ENCODE measurements around the gene PLXNC1. TPM values are rescaled to one million over a fixed set of nuclear protein-coding genes. Genes with fewer than 3 reads are reported as not detected.

PLXNC1 gene
- 1.8 TPM for total RNA-seq

DNA sequence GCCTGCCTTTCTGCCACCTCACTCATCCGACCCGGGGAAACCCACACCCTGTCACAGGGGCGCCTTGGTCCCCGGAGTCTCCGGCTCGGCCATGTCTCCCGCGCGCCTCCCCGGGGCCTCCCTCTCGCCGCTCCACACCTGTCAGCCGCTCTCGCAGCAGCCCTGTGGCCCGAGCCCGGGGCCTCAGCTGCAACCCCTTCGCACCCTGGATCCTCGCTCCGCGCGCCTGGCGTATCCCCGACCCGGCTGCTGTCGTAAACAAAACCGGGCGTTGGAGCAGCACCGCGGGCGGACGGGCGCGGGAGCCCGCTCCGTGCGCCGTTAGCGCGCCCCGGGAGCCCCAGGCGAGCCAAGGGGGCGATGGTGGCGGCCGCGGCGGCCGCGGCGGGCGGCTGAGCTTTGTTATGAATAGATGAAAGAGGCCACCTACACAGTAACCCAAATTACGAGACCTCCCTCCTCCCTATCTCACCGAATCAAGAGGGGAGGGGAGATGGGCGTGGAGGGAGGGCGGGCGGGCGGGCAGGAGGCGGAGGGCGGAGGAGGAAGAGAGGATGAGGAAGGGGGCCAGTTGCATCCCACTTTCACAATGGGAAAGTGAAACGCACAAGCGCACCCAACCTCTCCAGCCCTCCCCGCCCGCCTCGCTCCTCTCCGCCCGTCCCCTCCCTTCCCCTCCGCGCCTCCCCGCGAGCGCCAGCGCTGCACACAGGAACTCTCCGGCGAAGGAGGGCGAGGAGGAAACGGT, at the start of gene PLXNC1:
TSS of gene PLXNC1 (plus strand) at position 587 of the 748 bp plus-strand sequence. CDS start 395 bp downstream, outside the sequence.
- intact Hi-C loops (cut with DNase I): no loop called here
- no peaks in the 10 kb centered on the region for H3K27me3 ChIP-seq
- DNase-seq (ENCODE audit: low spot score in 2 of 2): peak in 1 of 2 donors; percentile 67
- peaks cover 9 to 11% of the 10 kb centered on the region in 2 donors for H3K4me1 ChIP-seq
- peak within 1 kb of the TSS; percentile 65 to 82 for H3K4me3 ChIP-seq
- H3K27ac ChIP-seq: no peak within 1 kb of the TSS
- no peaks in the 10 kb centered on the region for H3K36me3 ChIP-seq
- no peak for TF ChIP-seq CTCF (IDR thresholded peaks at IDR 0.05)
- H3K9me3 ChIP-seq: no peaks in the 10 kb centered on the region

DNA sequence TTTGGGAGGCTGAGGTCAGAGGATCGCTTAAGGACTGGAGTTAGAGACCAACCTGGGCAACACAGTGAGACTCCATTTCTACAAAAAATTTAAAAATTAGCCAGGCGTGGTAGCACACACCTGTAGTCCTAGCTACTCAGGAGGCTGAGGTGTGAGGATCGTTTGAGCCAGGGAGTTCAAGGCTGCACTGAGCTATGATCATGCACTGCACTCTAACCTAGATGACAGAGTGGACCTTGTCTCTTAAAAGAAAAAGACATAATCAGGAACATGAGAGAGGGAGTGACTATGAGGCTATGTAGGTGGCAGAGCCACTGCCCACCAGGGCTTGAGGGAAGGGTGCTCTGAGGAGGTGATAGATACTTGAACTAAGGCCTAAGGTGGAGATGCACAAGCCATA, 49.2 kb upstream of the PLXNC1 start:
- H3K27me3 ChIP-seq: no peaks in the 10 kb centered on the region
- no peaks in the 10 kb centered on the region for H3K36me3 ChIP-seq
- no peak for DNase-seq (ENCODE audit: low spot score in 2 of 2)
- no peak for TF ChIP-seq CTCF (IDR thresholded peaks at IDR 0.05)
- no peak overlapping the region for H3K27ac ChIP-seq
- intact Hi-C loops (cut with DNase I): no loop called here
- no peak overlapping the region for H3K4me3 ChIP-seq
- H3K4me1 ChIP-seq: peaks cover 0 to 4% of the 10 kb centered on the region in 2 donors
- H3K9me3 ChIP-seq: no peaks in the 10 kb centered on the region

DNA sequence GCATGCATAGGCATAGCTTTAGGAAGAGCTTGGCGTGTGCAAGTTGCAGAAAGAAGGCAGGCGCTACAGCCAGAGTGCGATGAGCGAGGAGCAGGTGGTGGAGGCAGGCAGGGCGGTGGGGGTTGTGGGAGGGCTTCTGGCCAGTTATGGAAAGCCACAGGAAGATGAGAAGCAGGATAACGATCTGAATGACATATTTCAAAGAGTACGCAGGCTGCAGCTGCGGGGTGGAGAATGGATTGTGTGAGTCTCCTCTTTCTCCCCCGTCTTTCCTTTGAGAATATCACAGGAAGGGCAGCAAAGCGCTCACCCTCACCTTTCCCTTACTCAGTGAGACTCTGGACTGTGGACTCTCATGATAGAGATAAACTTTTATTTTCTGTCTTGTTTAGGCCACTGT, 48.7 kb upstream of the PLXNC1 start:
- TF ChIP-seq CTCF (IDR thresholded peaks at IDR 0.05): no peak
- no peak for DNase-seq (ENCODE audit: low spot score in 2 of 2)
- intact Hi-C loops (cut with DNase I): loop anchor here (2.0 to 5.0 kb wide), 4 partner anchors 25 to 272 kb away; no protein-coding TSS in a partner anchor
- H3K9me3 ChIP-seq: no peaks in the 10 kb centered on the region
- no peaks in the 10 kb centered on the region for H3K27me3 ChIP-seq
- H3K27ac ChIP-seq: no peak overlapping the region
- H3K4me1 ChIP-seq: peaks cover 0 to 4% of the 10 kb centered on the region in 2 donors
- H3K36me3 ChIP-seq: no peaks in the 10 kb centered on the region
- H3K4me3 ChIP-seq: no peak overlapping the region

- peaks cover 0 to 4% of the 10 kb centered on the region in 2 donors for H3K4me1 ChIP-seq
- H3K27me3 ChIP-seq: no peaks in the 10 kb centered on the region
- no peak overlapping the region for H3K27ac ChIP-seq
- H3K36me3 ChIP-seq: no peaks in the 10 kb centered on the region
- H3K4me3 ChIP-seq: no peak overlapping the region
- intact Hi-C loops (cut with DNase I): loop anchor here (2.0 to 5.0 kb wide), 4 partner anchors 25 to 273 kb away; no protein-coding TSS in a partner anchor
- no peaks in the 10 kb centered on the region for H3K9me3 ChIP-seq
- TF ChIP-seq CTCF (IDR thresholded peaks at IDR 0.05): no peak
- no peak for DNase-seq (ENCODE audit: low spot score in 2 of 2)
Measured at GRCh38 chr12:94100211-94100627, 48.2 kb upstream of the PLXNC1 start.

- intact Hi-C loops (cut with DNase I): loop anchor here (1.0 to 5.0 kb wide), 5 partner anchors 26 to 334 kb away; no protein-coding TSS in a partner anchor
- Histone ChIP-seq H3K27ac (no peak overlapping the region), H3K36me3 (no peaks in the 10 kb centered on the region), H3K27me3 (no peaks in the 10 kb centered on the region), H3K9me3 (no peaks in the 10 kb centered on the region), H3K4me3 (peak overlapping the region; percentile 63 to 67), H3K4me1 (peaks cover 0 to 4% of the 10 kb centered on the region in 2 donors)
- peak; percentile 94 to 95 (median 94) for TF ChIP-seq CTCF (IDR thresholded peaks at IDR 0.05)
- DNase-seq (ENCODE audit: low spot score in 2 of 2): peak in 1 of 2 donors; percentile 87
Measured at GRCh38 chr12:94100990-94101737, 47.2 kb upstream of the PLXNC1 start.
